ENCODE results near the gene SETBP1. TPM values are rescaled to one million over a fixed set of nuclear protein-coding genes. Genes with fewer than 3 reads are reported as not detected.
"Not testable (repeated sequence)": the region's sequence is repeated elsewhere in the genome, so short reads cannot be mapped to it uniquely, and the experiment has no call there.

The SETBP1 gene
- total RNA-seq, 1 donor = 22.8 TPM

DNA sequence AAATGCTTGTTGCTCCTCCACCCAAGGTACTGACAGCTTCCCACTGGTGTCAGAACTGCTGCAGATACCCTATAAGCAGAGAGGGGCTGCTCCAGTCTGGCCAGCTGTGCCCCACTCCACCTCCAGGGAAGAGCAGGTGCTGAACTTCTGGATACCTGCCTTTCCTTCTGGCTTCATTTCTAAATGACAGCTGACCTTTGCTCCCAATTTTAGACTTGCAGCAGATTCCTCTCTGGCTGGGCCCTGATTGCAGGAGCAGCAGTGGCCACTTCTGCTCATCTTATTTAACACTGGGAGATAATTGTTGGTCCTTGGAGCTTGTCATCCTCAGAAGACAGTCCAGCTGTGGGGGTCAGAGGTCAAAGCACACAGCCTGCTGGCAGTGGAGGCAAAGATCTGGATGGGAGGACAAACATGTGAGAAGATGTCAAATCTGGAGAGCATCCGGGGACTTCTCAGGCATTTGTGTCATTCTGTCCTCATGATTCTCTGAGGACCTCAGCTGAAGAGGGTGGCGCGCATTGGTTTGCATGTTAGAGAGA is 38.9 kb downstream of the SETBP1 start:
- TF ChIP-seq, protein P1, sequence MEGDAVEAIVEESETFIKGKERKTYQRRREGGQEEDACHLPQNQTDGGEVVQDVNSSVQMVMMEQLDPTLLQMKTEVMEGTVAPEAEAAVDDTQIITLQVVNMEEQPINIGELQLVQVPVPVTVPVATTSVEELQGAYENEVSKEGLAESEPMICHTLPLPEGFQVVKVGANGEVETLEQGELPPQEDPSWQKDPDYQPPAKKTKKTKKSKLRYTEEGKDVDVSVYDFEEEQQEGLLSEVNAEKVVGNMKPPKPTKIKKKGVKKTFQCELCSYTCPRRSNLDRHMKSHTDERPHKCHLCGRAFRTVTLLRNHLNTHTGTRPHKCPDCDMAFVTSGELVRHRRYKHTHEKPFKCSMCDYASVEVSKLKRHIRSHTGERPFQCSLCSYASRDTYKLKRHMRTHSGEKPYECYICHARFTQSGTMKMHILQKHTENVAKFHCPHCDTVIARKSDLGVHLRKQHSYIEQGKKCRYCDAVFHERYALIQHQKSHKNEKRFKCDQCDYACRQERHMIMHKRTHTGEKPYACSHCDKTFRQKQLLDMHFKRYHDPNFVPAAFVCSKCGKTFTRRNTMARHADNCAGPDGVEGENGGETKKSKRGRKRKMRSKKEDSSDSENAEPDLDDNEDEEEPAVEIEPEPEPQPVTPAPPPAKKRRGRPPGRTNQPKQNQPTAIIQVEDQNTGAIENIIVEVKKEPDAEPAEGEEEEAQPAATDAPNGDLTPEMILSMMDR (IDR thresholded peaks at IDR 0.05; ENCODE audit: extremely low read depth, low read depth, low read length) = no peak
- Histone ChIP-seq H3K4me1 (ENCODE audit: insufficient read depth, low read length) (peaks cover 6% of the 10 kb centered on the region), H3K4me3 (ENCODE audit: insufficient read depth, low read length) (no peak overlapping the region), H3K4me2 (ENCODE audit: insufficient read depth, low read length) (no peak overlapping the region), H3K9me3 (ENCODE audit: low read depth, low read length) (no peaks in the 10 kb centered on the region), H3K27ac (ENCODE audit: low read depth, low read length) (no peak overlapping the region), H2AFZ (ENCODE audit: low read length) (no peak overlapping the region), H3K36me3 (ENCODE audit: insufficient read depth, low read length) (no peaks in the 10 kb centered on the region), H3K27me3 (ENCODE audit: insufficient read depth, low read length) (no peaks in the 10 kb centered on the region), H4K20me1 (ENCODE audit: insufficient read depth, low read length) (no peaks in the 10 kb centered on the region), H3K79me2 (ENCODE audit: insufficient read depth, low read length) (no peaks in the 10 kb centered on the region)
- no peak for DNase-seq (ENCODE audit: insufficient read length, low spot score, missing footprints)

DNA sequence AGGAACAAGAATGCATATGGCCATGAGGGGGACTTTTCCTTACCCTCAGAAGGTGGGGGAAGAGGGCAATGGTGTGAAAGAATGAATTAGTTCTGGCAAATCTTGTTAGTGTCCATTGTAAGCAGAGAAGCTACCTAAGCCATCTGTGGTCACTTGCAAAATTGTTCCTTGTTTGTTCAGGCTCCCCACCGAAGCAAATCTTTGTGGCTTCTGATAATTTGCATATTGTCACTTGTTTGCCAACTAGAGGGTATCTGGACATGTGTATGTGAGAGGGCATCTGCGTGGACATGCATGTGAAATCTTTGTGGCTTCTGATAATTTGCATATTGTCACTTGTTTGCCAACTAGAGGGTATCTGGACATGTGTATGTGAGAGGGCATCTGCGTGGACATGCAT is 41.1 kb downstream of the SETBP1 start:
- not testable (repeated sequence) for H3K36me3 ChIP-seq (ENCODE audit: insufficient read depth, low read length); H3K9me3 ChIP-seq (ENCODE audit: low read depth, low read length); H3K4me2 ChIP-seq (ENCODE audit: insufficient read depth, low read length); H4K20me1 ChIP-seq (ENCODE audit: insufficient read depth, low read length); DNase-seq (ENCODE audit: insufficient read length, low spot score, missing footprints); H3K27me3 ChIP-seq (ENCODE audit: insufficient read depth, low read length); H3K79me2 ChIP-seq (ENCODE audit: insufficient read depth, low read length); H3K27ac ChIP-seq (ENCODE audit: low read depth, low read length); H2AFZ ChIP-seq (ENCODE audit: low read length); H3K4me3 ChIP-seq (ENCODE audit: insufficient read depth, low read length); H3K4me1 ChIP-seq (ENCODE audit: insufficient read depth, low read length)

DNA sequence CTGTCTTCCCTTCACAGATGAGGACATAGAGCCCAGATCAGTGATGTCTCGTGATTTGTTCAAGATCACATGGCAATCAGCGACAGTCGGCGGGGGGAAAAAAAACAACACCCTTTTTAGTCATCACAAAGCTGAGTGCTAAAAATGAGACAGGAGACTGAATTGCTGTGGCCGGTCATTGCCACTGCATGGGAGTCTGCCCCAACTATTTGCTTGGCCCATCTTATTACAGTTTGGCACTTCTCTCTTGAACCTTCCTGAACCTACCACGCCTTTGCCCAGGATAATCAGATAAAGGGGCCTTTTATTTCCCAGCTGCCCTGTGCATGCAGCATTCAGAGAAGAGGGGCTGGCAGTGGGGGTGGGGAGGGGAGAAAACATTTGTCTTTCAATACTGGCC is 42.7 kb downstream of the SETBP1 start:
- H3K4me3 ChIP-seq (ENCODE audit: insufficient read depth, low read length) = no peak overlapping the region
- H3K4me2 ChIP-seq (ENCODE audit: insufficient read depth, low read length) = no peak overlapping the region
- H3K36me3 ChIP-seq (ENCODE audit: insufficient read depth, low read length) = no peaks in the 10 kb centered on the region
- no peaks in the 10 kb centered on the region for H3K27me3 ChIP-seq (ENCODE audit: insufficient read depth, low read length)
- H3K27ac ChIP-seq (ENCODE audit: low read depth, low read length) = no peak overlapping the region
- H4K20me1 ChIP-seq (ENCODE audit: insufficient read depth, low read length) = no peaks in the 10 kb centered on the region
- TF ChIP-seq, protein P1 (IDR thresholded peaks at IDR 0.05; ENCODE audit: extremely low read depth, low read depth, low read length) = no peak
- no peak for DNase-seq (ENCODE audit: insufficient read length, low spot score, missing footprints)
- H3K79me2 ChIP-seq (ENCODE audit: insufficient read depth, low read length) = no peaks in the 10 kb centered on the region
- peaks cover 4% of the 10 kb centered on the region for H3K4me1 ChIP-seq (ENCODE audit: insufficient read depth, low read length)
- no peaks in the 10 kb centered on the region for H3K9me3 ChIP-seq (ENCODE audit: low read depth, low read length)
- H2AFZ ChIP-seq (ENCODE audit: low read length) = no peak overlapping the region

DNA sequence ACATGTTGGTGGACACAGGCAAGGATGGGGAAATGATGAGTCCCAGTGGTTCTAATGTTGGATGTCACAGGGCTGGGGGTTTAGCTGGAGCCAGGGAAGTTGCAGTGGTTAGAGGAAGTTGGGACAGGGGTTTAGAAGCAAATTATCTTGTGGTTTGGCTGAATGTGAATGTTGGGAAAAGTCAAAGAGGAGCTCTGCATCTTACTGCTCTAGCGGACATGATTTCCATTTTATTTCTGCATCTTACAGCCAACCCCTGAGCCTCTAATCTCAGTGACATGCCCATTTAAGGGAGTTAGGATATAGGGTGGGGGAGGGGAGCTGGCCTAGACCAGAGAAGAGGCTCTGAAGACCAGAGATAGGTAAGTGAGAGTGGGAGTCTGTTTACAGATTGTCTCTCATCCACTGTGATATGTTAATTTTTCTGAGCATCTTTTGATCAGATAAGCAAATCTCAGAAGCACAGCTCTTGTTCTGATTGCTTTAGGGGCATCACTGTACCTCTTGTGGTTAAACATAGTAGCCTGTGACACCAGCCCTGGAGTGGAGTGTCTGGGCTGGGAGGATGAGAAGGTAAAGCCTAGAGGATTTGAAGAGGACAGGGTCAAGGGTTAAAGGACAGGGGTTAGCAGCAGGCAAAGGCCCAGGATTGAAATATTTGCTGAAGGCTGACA is 43.6 kb downstream of the SETBP1 start:
- Histone ChIP-seq H3K27ac (ENCODE audit: low read depth, low read length) (no peak overlapping the region), H2AFZ (ENCODE audit: low read length) (no peak overlapping the region), H4K20me1 (ENCODE audit: insufficient read depth, low read length) (no peaks in the 10 kb centered on the region), H3K79me2 (ENCODE audit: insufficient read depth, low read length) (no peaks in the 10 kb centered on the region), H3K4me2 (ENCODE audit: insufficient read depth, low read length) (no peak overlapping the region), H3K4me1 (ENCODE audit: insufficient read depth, low read length) (peaks cover 5% of the 10 kb centered on the region), H3K27me3 (ENCODE audit: insufficient read depth, low read length) (no peaks in the 10 kb centered on the region), H3K36me3 (ENCODE audit: insufficient read depth, low read length) (no peaks in the 10 kb centered on the region), H3K9me3 (ENCODE audit: low read depth, low read length) (no peaks in the 10 kb centered on the region), H3K4me3 (ENCODE audit: insufficient read depth, low read length) (no peak overlapping the region)
- TF ChIP-seq, protein P1 (IDR thresholded peaks at IDR 0.05; ENCODE audit: extremely low read depth, low read depth, low read length) = no peak
- DNase-seq (ENCODE audit: insufficient read length, low spot score, missing footprints) = no peak

All from osteoblast (primary cell).